Activated naive CD8-positive, alpha-beta T cell treated with anti-CD3 and anti-CD28 coated beads, Interleukin-2, amount 50 U/mL, for 24 hours (primary cell): ENCODE data around the gene FAM171A1.
"Not testable (repeated sequence)": the region's sequence is repeated elsewhere in the genome, so short reads cannot be mapped to it uniquely, and the experiment has no call there.

Source experiments
- ATAC-seq: fragments of 150-1000 bp; cut with Tn5 transposase; one replicate; pipeline ENCODE4 v1.10.0; 2021
- DNase-seq: peaks from one replicate; pipeline ENCODE4 v3.0.0; 2021
- H3K27ac Mint-ChIP-seq: one replicate; pipeline ENCODE4 v1.8.0; 2021; ENCODE audit warnings: mild to moderate bottlenecking, mixed read lengths
- H3K27me3 Mint-ChIP-seq: one replicate; pipeline ENCODE4 v1.8.0; 2021; ENCODE audit warnings: mixed read lengths
- H3K36me3 Mint-ChIP-seq: one replicate; pipeline ENCODE4 v1.8.0; 2021; ENCODE audit warnings: low read depth, mixed read lengths
- H3K4me1 Mint-ChIP-seq: one replicate; pipeline ENCODE4 v1.8.0; 2021; ENCODE audit warnings: mixed read lengths
- H3K4me3 Mint-ChIP-seq: one replicate; pipeline ENCODE4 v1.8.0; 2021; ENCODE audit warnings: mild to moderate bottlenecking, moderate library complexity, mixed read lengths
- H3K9me3 Mint-ChIP-seq: one replicate; pipeline ENCODE4 v1.8.0; 2021; ENCODE audit warnings: mixed read lengths

Gene FAM171A1

GRCh38 chr10:15342970-15343369 lies 28.1 kb downstream of the FAM171A1 start:
- Mint-ChIP-seq H3K36me3 (no peaks in the 10 kb centered on the region), H3K9me3 (no peaks in the 10 kb centered on the region), H3K27ac (no peak overlapping the region), H3K27me3 (peaks cover 9% of the 10 kb centered on the region), H3K4me3 (no peak overlapping the region), H3K4me1 (no peaks in the 10 kb centered on the region)
- DNase-seq (no peak), ATAC-seq (no peak)

- ATAC-seq (no peak), DNase-seq (no peak)
- no peak overlapping the region for H3K4me3 Mint-ChIP-seq
- no peaks in the 10 kb centered on the region for H3K9me3 Mint-ChIP-seq
- H3K4me1 Mint-ChIP-seq: no peaks in the 10 kb centered on the region
- peaks cover 9% of the 10 kb centered on the region for H3K27me3 Mint-ChIP-seq
- no peaks in the 10 kb centered on the region for H3K36me3 Mint-ChIP-seq
- H3K27ac Mint-ChIP-seq: no peak overlapping the region
Measured at GRCh38 chr10:15341502-15342128, 29.5 kb downstream of the FAM171A1 start.

- Mint-ChIP-seq H3K36me3 (no peaks in the 10 kb centered on the region), H3K4me1 (no peaks in the 10 kb centered on the region), H3K27me3 (peaks cover 3% of the 10 kb centered on the region), H3K9me3 (no peaks in the 10 kb centered on the region), H3K4me3 (no peak overlapping the region), H3K27ac (no peak overlapping the region)
- DNase-seq (no peak), ATAC-seq (no peak)
Measured at GRCh38 chr10:15339892-15340291, 31.2 kb downstream of the FAM171A1 start.

- not testable (repeated sequence) for H3K4me3 Mint-ChIP-seq, DNase-seq, ATAC-seq, H3K36me3 Mint-ChIP-seq, H3K27ac Mint-ChIP-seq, H3K4me1 Mint-ChIP-seq, H3K27me3 Mint-ChIP-seq, H3K9me3 Mint-ChIP-seq
Measured at GRCh38 chr10:15337441-15337923, 33.6 kb downstream of the FAM171A1 start.

- Mint-ChIP-seq H3K36me3 (no peaks in the 10 kb centered on the region), H3K27me3 (peaks cover 3% of the 10 kb centered on the region), H3K4me3 (no peak overlapping the region), H3K27ac (no peak overlapping the region), H3K4me1 (no peaks in the 10 kb centered on the region), H3K9me3 (no peaks in the 10 kb centered on the region)
- DNase-seq: no peak
- ATAC-seq: no peak
Measured at GRCh38 chr10:15336211-15336610, 34.9 kb downstream of the FAM171A1 start.

GRCh38 chr10:15335508-15335907 lies 35.6 kb downstream of the FAM171A1 start:
- peaks cover 3% of the 10 kb centered on the region for H3K27me3 Mint-ChIP-seq
- no peaks in the 10 kb centered on the region for H3K9me3 Mint-ChIP-seq
- no peaks in the 10 kb centered on the region for H3K4me1 Mint-ChIP-seq
- no peak for DNase-seq
- ATAC-seq: no peak
- H3K4me3 Mint-ChIP-seq: no peak overlapping the region
- H3K27ac Mint-ChIP-seq: no peak overlapping the region
- H3K36me3 Mint-ChIP-seq: no peaks in the 10 kb centered on the region

- H3K27ac Mint-ChIP-seq: no peak overlapping the region
- H3K9me3 Mint-ChIP-seq: no peaks in the 10 kb centered on the region
- DNase-seq (no peak), ATAC-seq (no peak)
- peaks cover 3% of the 10 kb centered on the region for H3K27me3 Mint-ChIP-seq
- H3K4me1 Mint-ChIP-seq: no peaks in the 10 kb centered on the region
- no peak overlapping the region for H3K4me3 Mint-ChIP-seq
- no peaks in the 10 kb centered on the region for H3K36me3 Mint-ChIP-seq
Measured at GRCh38 chr10:15334650-15335323, 36.3 kb downstream of the FAM171A1 start.

GRCh38 chr10:15333909-15334649 lies 37.0 kb downstream of the FAM171A1 start:
- no peak for ATAC-seq
- H3K27me3 Mint-ChIP-seq: no peaks in the 10 kb centered on the region
- H3K4me1 Mint-ChIP-seq: no peaks in the 10 kb centered on the region
- H3K36me3 Mint-ChIP-seq: no peaks in the 10 kb centered on the region
- DNase-seq: no peak
- no peak overlapping the region for H3K27ac Mint-ChIP-seq
- no peaks in the 10 kb centered on the region for H3K9me3 Mint-ChIP-seq
- no peak overlapping the region for H3K4me3 Mint-ChIP-seq

- not testable (repeated sequence) for H3K36me3 Mint-ChIP-seq, H3K9me3 Mint-ChIP-seq, H3K4me3 Mint-ChIP-seq, DNase-seq, H3K27ac Mint-ChIP-seq, H3K27me3 Mint-ChIP-seq, H3K4me1 Mint-ChIP-seq, ATAC-seq
Measured at GRCh38 chr10:15333181-15333580, 37.9 kb downstream of the FAM171A1 start.

- H3K36me3 Mint-ChIP-seq: no peaks in the 10 kb centered on the region
- H3K9me3 Mint-ChIP-seq: no peaks in the 10 kb centered on the region
- H3K27me3 Mint-ChIP-seq: no peaks in the 10 kb centered on the region
- ATAC-seq: no peak
- DNase-seq: no peak
- H3K4me3 Mint-ChIP-seq: no peak overlapping the region
- no peak overlapping the region for H3K27ac Mint-ChIP-seq
- no peaks in the 10 kb centered on the region for H3K4me1 Mint-ChIP-seq
Measured at GRCh38 chr10:15331461-15331860, 39.6 kb downstream of the FAM171A1 start.

- no peak for DNase-seq
- Mint-ChIP-seq H3K36me3 (no peaks in the 10 kb centered on the region), H3K27ac (no peak overlapping the region), H3K4me3 (no peak overlapping the region), H3K9me3 (no peaks in the 10 kb centered on the region), H3K4me1 (peaks cover 13% of the 10 kb centered on the region), H3K27me3 (no peaks in the 10 kb centered on the region)
- ATAC-seq: no peak
Measured at GRCh38 chr10:15329437-15329836, 41.7 kb downstream of the FAM171A1 start.

GRCh38 chr10:15325944-15326284 lies 45.2 kb downstream of the FAM171A1 start:
- H3K27me3 Mint-ChIP-seq: no peaks in the 10 kb centered on the region
- no peaks in the 10 kb centered on the region for H3K9me3 Mint-ChIP-seq
- DNase-seq (no peak), ATAC-seq (no peak)
- no peak overlapping the region for H3K27ac Mint-ChIP-seq
- H3K36me3 Mint-ChIP-seq: no peaks in the 10 kb centered on the region
- no peak overlapping the region for H3K4me3 Mint-ChIP-seq
- H3K4me1 Mint-ChIP-seq: peaks cover 14% of the 10 kb centered on the region

GRCh38 chr10:15325243-15325943 lies 45.7 kb downstream of the FAM171A1 start:
- DNase-seq (no peak), ATAC-seq (no peak)
- Mint-ChIP-seq H3K4me1 (peaks cover 14% of the 10 kb centered on the region), H3K27me3 (no peaks in the 10 kb centered on the region), H3K4me3 (no peak overlapping the region), H3K9me3 (no peaks in the 10 kb centered on the region), H3K27ac (no peak overlapping the region), H3K36me3 (no peaks in the 10 kb centered on the region)

- DNase-seq: no peak
- Mint-ChIP-seq H3K9me3 (peaks cover 4% of the 10 kb centered on the region), H3K36me3 (no peaks in the 10 kb centered on the region), H3K27me3 (no peaks in the 10 kb centered on the region), H3K27ac (no peak overlapping the region), H3K4me1 (peaks cover 14% of the 10 kb centered on the region), H3K4me3 (no peak overlapping the region)
- no peak for ATAC-seq
Measured at GRCh38 chr10:15324611-15325010, 46.5 kb downstream of the FAM171A1 start.

GRCh38 chr10:15324113-15324512 lies 47.0 kb downstream of the FAM171A1 start:
- no peak for DNase-seq
- no peaks in the 10 kb centered on the region for H3K27me3 Mint-ChIP-seq

More at GRCh38 chr10:15324113-15324512, 47.0 kb downstream of the FAM171A1 start:
- Mint-ChIP-seq H3K27ac (no peak overlapping the region), H3K36me3 (no peaks in the 10 kb centered on the region), H3K4me1 (peaks cover 14% of the 10 kb centered on the region), H3K9me3 (peaks cover 4% of the 10 kb centered on the region), H3K4me3 (no peak overlapping the region)
- no peak for ATAC-seq
